Measurements from ENCODE around the gene CIAPIN1.

The CIAPIN1 gene

DNA sequence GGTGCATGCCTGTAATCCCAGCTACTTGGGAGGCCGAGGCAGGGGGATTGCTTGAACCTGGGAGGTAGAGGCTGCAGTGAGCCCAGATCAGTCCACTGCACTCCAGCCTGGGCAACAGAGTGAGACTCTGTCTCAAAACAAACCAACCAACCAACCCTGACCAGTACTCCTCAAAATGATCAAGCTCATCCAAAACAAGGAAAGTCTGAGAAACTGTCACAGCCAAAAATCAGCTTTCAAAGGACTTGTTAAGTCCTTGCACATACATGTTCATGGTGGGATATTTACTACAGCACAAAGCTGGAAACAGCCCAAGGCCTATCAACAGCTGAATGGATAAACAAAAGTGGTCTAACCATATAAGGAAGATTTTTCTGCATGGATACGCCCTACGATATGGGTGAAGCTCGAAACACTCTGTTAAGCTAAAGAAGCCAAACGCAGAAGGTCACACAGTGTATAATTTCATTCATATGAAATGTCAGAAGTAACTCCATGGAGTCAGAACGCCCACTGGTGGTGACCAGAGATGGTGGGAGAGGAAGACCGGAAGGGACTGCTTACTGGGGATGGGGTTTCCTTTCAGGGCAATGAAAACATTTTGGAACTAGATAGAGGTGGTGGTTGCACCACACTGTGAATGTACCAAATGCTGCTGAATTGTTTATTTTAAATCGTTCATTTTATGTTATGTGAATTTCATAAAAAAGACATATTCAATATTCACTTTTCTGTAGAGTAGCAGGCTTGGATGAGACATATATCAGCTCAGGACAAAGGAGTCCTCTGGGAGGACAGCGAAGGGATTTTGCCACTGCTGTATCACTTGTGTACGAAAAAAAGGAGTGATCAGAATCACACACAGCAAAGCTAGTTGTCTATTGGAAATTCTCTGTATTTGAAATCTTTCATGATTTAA, 24.9 kb downstream of the CIAPIN1 start:
- TF ChIP-seq, protein P1, sequence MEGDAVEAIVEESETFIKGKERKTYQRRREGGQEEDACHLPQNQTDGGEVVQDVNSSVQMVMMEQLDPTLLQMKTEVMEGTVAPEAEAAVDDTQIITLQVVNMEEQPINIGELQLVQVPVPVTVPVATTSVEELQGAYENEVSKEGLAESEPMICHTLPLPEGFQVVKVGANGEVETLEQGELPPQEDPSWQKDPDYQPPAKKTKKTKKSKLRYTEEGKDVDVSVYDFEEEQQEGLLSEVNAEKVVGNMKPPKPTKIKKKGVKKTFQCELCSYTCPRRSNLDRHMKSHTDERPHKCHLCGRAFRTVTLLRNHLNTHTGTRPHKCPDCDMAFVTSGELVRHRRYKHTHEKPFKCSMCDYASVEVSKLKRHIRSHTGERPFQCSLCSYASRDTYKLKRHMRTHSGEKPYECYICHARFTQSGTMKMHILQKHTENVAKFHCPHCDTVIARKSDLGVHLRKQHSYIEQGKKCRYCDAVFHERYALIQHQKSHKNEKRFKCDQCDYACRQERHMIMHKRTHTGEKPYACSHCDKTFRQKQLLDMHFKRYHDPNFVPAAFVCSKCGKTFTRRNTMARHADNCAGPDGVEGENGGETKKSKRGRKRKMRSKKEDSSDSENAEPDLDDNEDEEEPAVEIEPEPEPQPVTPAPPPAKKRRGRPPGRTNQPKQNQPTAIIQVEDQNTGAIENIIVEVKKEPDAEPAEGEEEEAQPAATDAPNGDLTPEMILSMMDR (IDR thresholded peaks at IDR 0.05): peak; percentile 82
- no peak for TF ChIP-seq ZFX (IDR thresholded peaks at IDR 0.05; ENCODE audit: borderline replicate concordance)
- peak overlapping the region; percentile 23; the same call in 1 of the 2 replicates for H3K27ac ChIP-seq

DNA sequence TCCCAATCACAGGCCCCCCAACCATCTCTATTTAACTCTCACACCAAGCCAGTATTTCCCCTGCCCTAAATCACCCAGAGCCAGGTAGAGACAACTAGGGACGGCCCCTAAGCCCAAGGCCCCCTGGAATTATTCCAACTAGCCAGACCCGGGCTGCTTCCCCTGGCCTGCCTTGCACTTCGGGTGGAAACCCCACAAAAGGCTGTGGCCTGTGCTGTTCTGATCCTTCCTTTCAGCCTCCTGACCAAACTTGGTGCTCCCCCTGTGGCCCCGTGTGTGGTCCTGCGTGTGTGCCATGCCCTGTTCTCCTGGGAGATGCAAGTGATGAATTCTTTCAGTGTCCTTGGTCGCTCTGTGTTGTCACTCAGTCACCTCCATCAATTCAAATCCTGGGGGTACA, 27.7 kb downstream of the CIAPIN1 start:
- no peak overlapping the region for H3K27ac ChIP-seq
- TF ChIP-seq, protein P1 (IDR thresholded peaks at IDR 0.05): no peak

- no peak overlapping the region for H3K27ac ChIP-seq
- TF ChIP-seq, protein P1 (IDR thresholded peaks at IDR 0.05): no peak
Measured at GRCh38 chr16:57416084-57416483, 31.1 kb downstream of the CIAPIN1 start.

- TF ChIP-seq, protein P1 (IDR thresholded peaks at IDR 0.05): no peak
- no peak for TF ChIP-seq ZFX (IDR thresholded peaks at IDR 0.05; ENCODE audit: borderline replicate concordance)
- no peak overlapping the region for H3K27ac ChIP-seq
Measured at GRCh38 chr16:57413733-57414132, 33.5 kb downstream of the CIAPIN1 start.

- TF ChIP-seq, protein P1 (IDR thresholded peaks at IDR 0.05): no peak
- no peak for TF ChIP-seq ZFX (IDR thresholded peaks at IDR 0.05; ENCODE audit: borderline replicate concordance)
- H3K27ac ChIP-seq: no peak overlapping the region
Measured at GRCh38 chr16:57413301-57413730, 33.9 kb downstream of the CIAPIN1 start.

- TF ChIP-seq, protein P1 (IDR thresholded peaks at IDR 0.05): no peak
- H3K27ac ChIP-seq: no peak overlapping the region
Measured at GRCh38 chr16:57412584-57412983, 34.6 kb downstream of the CIAPIN1 start.

- TF ChIP-seq, protein P1 (IDR thresholded peaks at IDR 0.05): no peak
- no peak for TF ChIP-seq ZFX (IDR thresholded peaks at IDR 0.05; ENCODE audit: borderline replicate concordance)
- no peak overlapping the region for H3K27ac ChIP-seq
Measured at GRCh38 chr16:57411362-57411976, 35.7 kb downstream of the CIAPIN1 start.

All from 22Rv1 (cell line).